IMR-90 (cell line): Measurements from ENCODE around the gene MYCBPAP. TPM values are rescaled to one million over a fixed set of nuclear protein-coding genes. Genes with fewer than 3 reads are reported as not detected.

ENCODE experiments used
- ATAC-seq: fragments of 200-7000 bp; cut with Tn5 transposase; 2 replicates; pipeline ENCODE4 v1.9.1; 2020; ENCODE audit warnings: low read depth, mild to moderate bottlenecking, moderate library complexity
- BruUV-seq: library from RNA; stranded (reverse); fragments of 400-500 nt; replicated peaks from 2 replicates; lab custom pipeline; 2021; lab: Mats Ljungman, UMichigan
- CTCF ChIA-PET: fragments of 300-600 bp; formaldehyde crosslinking; extraction: SDS; loops from one replicate; lab custom pipeline; 2021; ENCODE audit warnings: antibody characterized with exemption; lab: Yijun Ruan, JAX
- POLR2A ChIA-PET: fragments of 300-600 bp; sonication (Branson Sonifier 250); formaldehyde crosslinking; loops from one replicate; lab custom pipeline; 2022; ENCODE audit warnings: antibody characterized with exemption; ENCODE audit not compliant: unreplicated experiment; lab: Charles Lee
- DNase-seq: peaks from one replicate; pipeline ENCODE4 v3.0.0; 2013
- H2AFZ ChIP-seq: replicated peaks from 2 replicates; pipeline ENCODE3; 2013; ENCODE audit warnings: low read length, mild to moderate bottlenecking; ENCODE audit not compliant: poor library complexity
- H2AK5ac ChIP-seq: 2 replicates; pipeline ENCODE4 v1.6.1; 2013; ENCODE audit warnings: low read depth, low read length, inconsistent platforms
- H2AK9ac ChIP-seq: replicated peaks from 2 replicates; pipeline ENCODE3; 2013; ENCODE audit warnings: mild to moderate bottlenecking, low read depth, low read length, moderate library complexity; ENCODE audit not compliant: poor library complexity
- H2BK120ac ChIP-seq: 2 replicates; pipeline ENCODE4 v1.6.1; 2013; ENCODE audit warnings: low read depth, low read length, inconsistent platforms
- H2BK15ac ChIP-seq: 3 replicates; pipeline ENCODE4 v1.6.1; 2013; ENCODE audit warnings: low read depth, low read length, inconsistent platforms
- H2BK20ac ChIP-seq: 2 replicates; pipeline ENCODE4 v1.6.1; 2013; ENCODE audit warnings: low read depth, mild to moderate bottlenecking, inconsistent platforms, low read length, moderate library complexity
- H2BK5ac ChIP-seq: 2 replicates; pipeline ENCODE4 v1.6.1; 2013; ENCODE audit warnings: mild to moderate bottlenecking, low read depth, low read length, inconsistent platforms; ENCODE audit not compliant: poor library complexity, severe bottlenecking
- H3K14ac ChIP-seq: replicated peaks from 2 replicates; pipeline ENCODE4 v1.6.1; 2013; ENCODE audit warnings: low read depth, low read length, inconsistent platforms
- H3K18ac ChIP-seq: 2 replicates; pipeline ENCODE4 v1.6.1; 2013; ENCODE audit warnings: low read depth, low read length, control low read depth
- H3K23ac ChIP-seq: 2 replicates; pipeline ENCODE4 v1.6.1; 2013; ENCODE audit warnings: low read depth, low read length, inconsistent platforms
- H3K27ac ChIP-seq: 2 replicates; pipeline ENCODE4 v1.5.1; 2013; ENCODE audit warnings: mild to moderate bottlenecking, control low read depth, low read length; ENCODE audit not compliant: insufficient read depth
- H3K27me3 ChIP-seq: 2 replicates; pipeline ENCODE4 v1.6.1; 2013; ENCODE audit warnings: low read length; ENCODE audit not compliant: control insufficient read depth, insufficient read depth
- H3K36me3 ChIP-seq: 2 replicates; pipeline ENCODE4 v1.6.1; 2013; ENCODE audit warnings: low read length, mixed read lengths; ENCODE audit not compliant: control insufficient read depth, insufficient read depth
- H3K4ac ChIP-seq: 2 replicates; pipeline ENCODE4 v1.6.1; 2013; ENCODE audit warnings: low read depth, low read length, inconsistent platforms
- H3K4me1 ChIP-seq: 2 replicates; pipeline ENCODE4 v1.6.1; 2013; ENCODE audit warnings: low read length, mixed read lengths; ENCODE audit not compliant: control insufficient read depth, insufficient read depth
- H3K4me2 ChIP-seq: 2 replicates; pipeline ENCODE4 v1.6.1; 2013; ENCODE audit warnings: low read depth, mild to moderate bottlenecking, control low read depth, low read length, moderate library complexity
- H3K4me3 ChIP-seq: 2 replicates; pipeline ENCODE4 v1.5.1; 2013; ENCODE audit warnings: low read depth, mild to moderate bottlenecking, control low read depth, low read length, moderate library complexity; ENCODE audit not compliant: insufficient read depth
- H3K56ac ChIP-seq: 2 replicates; pipeline ENCODE4 v1.6.1; 2013; ENCODE audit warnings: low read length, inconsistent platforms; ENCODE audit not compliant: insufficient read depth; ENCODE audit errors: extremely low read depth
- H3K79me1 ChIP-seq, 2 experiments: 2 replicates each; pipeline ENCODE4 v1.6.1; 2013; ENCODE audit warnings: low read length in 2 of 2, inconsistent platforms in 1 of 2, low read depth in 1 of 2
- H3K9ac ChIP-seq: 2 replicates; pipeline ENCODE4 v1.6.1; 2013; ENCODE audit warnings: low read depth, low read length, control low read depth
- H3K9me1 ChIP-seq: 2 replicates; pipeline ENCODE4 v1.6.1; 2013; ENCODE audit warnings: low read length, inconsistent platforms; ENCODE audit not compliant: insufficient read depth
- H3K9me3 ChIP-seq: 2 replicates; pipeline ENCODE4 v1.6.1; 2013; ENCODE audit warnings: low read length; ENCODE audit not compliant: control insufficient read depth, insufficient read depth
- H4K20me1 ChIP-seq: 2 replicates; pipeline ENCODE4 v1.6.1; 2013; ENCODE audit warnings: low read length, inconsistent platforms; ENCODE audit not compliant: insufficient read depth
- H4K5ac ChIP-seq: 2 replicates; pipeline ENCODE4 v1.6.1; 2013; ENCODE audit warnings: mild to moderate bottlenecking, low read depth, low read length, control low read depth
- H4K8ac ChIP-seq, 2 experiments: 2 replicates each; pipeline ENCODE4 v1.6.1; 2013; ENCODE audit warnings: low read depth in 2 of 2, low read length in 2 of 2, control low read depth in 1 of 2, inconsistent platforms in 1 of 2
- H4K91ac ChIP-seq: 2 replicates; pipeline ENCODE4 v1.6.1; 2013; ENCODE audit warnings: low read depth, low read length, inconsistent platforms; ENCODE audit not compliant: insufficient read depth
- BHLHE40 ChIP-seq: fragments of 150-350 bp; IDR thresholded peaks from 2 replicates; pipeline ENCODE4 v1.6.1; 2016; ENCODE audit warnings: mild to moderate bottlenecking, low read depth, low read length
- FOS ChIP-seq: fragments of 150-350 bp; IDR thresholded peaks from 2 replicates; pipeline ENCODE4 v1.6.1; 2016; ENCODE audit warnings: low read depth, low read length
- MAFK ChIP-seq: IDR thresholded peaks from 2 replicates; pipeline ENCODE4 v1.6.1; 2012; ENCODE audit warnings: low read depth, low read length, improper control_type of control experiment
- NFE2L2 ChIP-seq: fragments of 150-350 bp; IDR thresholded peaks from 2 replicates; pipeline ENCODE4 v1.6.1; 2016; ENCODE audit warnings: low read depth, mild to moderate bottlenecking, low read length
- POLR2A ChIP-seq: IDR thresholded peaks from 2 replicates; pipeline ENCODE4 v1.6.1; 2012; ENCODE audit warnings: mild to moderate bottlenecking, low read depth, low read length
- RAD21 ChIP-seq: IDR thresholded peaks from 2 replicates; pipeline ENCODE4 v1.6.1; 2012; ENCODE audit warnings: low read length, improper control_type of control experiment
- WGBS, 2 experiments: methylation state at CpG; one replicate each; pipeline versions ENCODE4 v1.1.5 to v1.1.7; 2013; ENCODE audit warnings: missing lambda C conversion rate in 2 of 2; ENCODE audit not compliant: insufficient read length in 1 of 2; ENCODE audit errors: extremely low coverage in 2 of 2; 5-methylcytosine and 5-hydroxymethylcytosine counted together
- dilution Hi-C: fragments of 300-500 bp; cut with HindIII; formaldehyde crosslinking; loops from one replicate; pipeline ENCODE4 v1.14.3; 2018; ENCODE audit warnings: low sequenced_read_pairs; ENCODE audit not compliant: unreplicated experiment
- in situ Hi-C: fragments of 300-500 bp; cut with MboI; formaldehyde crosslinking; loops from 3 replicates; pipeline ENCODE4 v1.14.3; 2019; ENCODE audit warnings: low sequenced_read_pairs, inconsistent platforms, mixed read lengths
- intact Hi-C: fragments of 100-400 bp; cut with micrococcal nuclease; formaldehyde crosslinking; loops from 2 replicates; pipeline ENCODE4 v1.10.0; 2022
- polyA plus RNA-seq, 3 experiments: library from polyadenylated mRNA; depleted of rRNA; stranded (reverse); fragments of >200 nt; gene quantifications; 2 replicates each; pipeline ENCODE4 v1.2.3, GENCODE V29; 2012; ENCODE audit warnings: low replicate concordance in 1 of 3
- total RNA-seq: library from RNA; depleted of rRNA; stranded (reverse); fragments of >200 nt; gene quantifications from 2 replicates; pipeline ENCODE4 v1.2.3, GENCODE V29; 2012
- TF ChIP-seq, protein P1 (sequence below): fragments of 150-350 bp; IDR thresholded peaks from 2 replicates; pipeline ENCODE4 v1.6.1; 2017; ENCODE audit warnings: mild to moderate bottlenecking, antibody characterized with exemption, low read length, low read depth

MYCBPAP gene
- total and polyA plus RNA-seq, 2 of the 4 experiments (the other 2 are of a cell fraction) = 0.17 to 0.18 TPM

- dilution Hi-C loops (no loop called here), intact Hi-C loops (no loop called here)
Observed at GRCh38 chr17:50579399-50579798, 71.2 kb downstream of the MYCBPAP start.

More at GRCh38 chr17:50579399-50579798, 71.2 kb downstream of the MYCBPAP start:
- in situ Hi-C loops = no loop called here
- H2BK15ac ChIP-seq = no peak overlapping the region
- H3K18ac ChIP-seq = no peak overlapping the region
- ATAC-seq (no peak), DNase-seq (no peak)
- no peak overlapping the region for H2BK20ac ChIP-seq
- no peak overlapping the region for H3K14ac ChIP-seq
- H4K91ac ChIP-seq = no peak overlapping the region
- H3K23ac ChIP-seq = no peak overlapping the region
- peaks cover 63% of the 10 kb centered on the region for H3K27me3 ChIP-seq
- WGBS, 2 experiments = 33% methylated on average over 1 of the region's 7 CpGs; no CpG with 5 or more reads in 1 of the 2 experiments
- no peaks in the 10 kb centered on the region for H3K4me1 ChIP-seq
- ChIA-PET CTCF (no interaction called here), POLR2A (no interaction called here)
- H3K56ac ChIP-seq = no peak overlapping the region
- TF ChIP-seq, protein P1, sequence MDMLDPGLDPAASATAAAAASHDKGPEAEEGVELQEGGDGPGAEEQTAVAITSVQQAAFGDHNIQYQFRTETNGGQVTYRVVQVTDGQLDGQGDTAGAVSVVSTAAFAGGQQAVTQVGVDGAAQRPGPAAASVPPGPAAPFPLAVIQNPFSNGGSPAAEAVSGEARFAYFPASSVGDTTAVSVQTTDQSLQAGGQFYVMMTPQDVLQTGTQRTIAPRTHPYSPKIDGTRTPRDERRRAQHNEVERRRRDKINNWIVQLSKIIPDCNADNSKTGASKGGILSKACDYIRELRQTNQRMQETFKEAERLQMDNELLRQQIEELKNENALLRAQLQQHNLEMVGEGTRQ = no peak
- no peak for TF ChIP-seq FOS
- TF ChIP-seq BHLHE40 = no peak
- no peak for TF ChIP-seq POLR2A
- TF ChIP-seq MAFK = no peak
- TF ChIP-seq NFE2L2 = no peak
- TF ChIP-seq RAD21 = no peak
- H2AFZ ChIP-seq = no peak overlapping the region
- no peaks in the 10 kb centered on the region for H4K20me1 ChIP-seq
- no peak overlapping the region for H3K27ac ChIP-seq
- no peak overlapping the region for H2AK9ac ChIP-seq
- no peaks in the 10 kb centered on the region for H3K79me1 ChIP-seq
- H2BK5ac ChIP-seq = no peak overlapping the region
- no peak overlapping the region for H3K4me2 ChIP-seq
- H2AK5ac ChIP-seq = no peak overlapping the region
- no peak overlapping the region for H3K9ac ChIP-seq
- no peaks in the 10 kb centered on the region for H3K36me3 ChIP-seq
- H4K8ac ChIP-seq = no peak overlapping the region
- no peaks in the 10 kb centered on the region for H3K9me1 ChIP-seq
- H4K5ac ChIP-seq = no peak overlapping the region
- BruUV-seq = no TSS peak
- H3K4me3 ChIP-seq = no peak overlapping the region
- H3K4ac ChIP-seq = no peak overlapping the region
- H3K9me3 ChIP-seq = no peaks in the 10 kb centered on the region
- no peak overlapping the region for H2BK120ac ChIP-seq
